OCI-LY3 (cell line): ENCODE data around the gene PARD6G.

Experiments
- CTCF ChIP-seq: fragments of 200-600, 300-600 bp; sonication (generic); IDR thresholded peaks from 2 replicates; pipeline ENCODE4 v1.5.1; 2014; ENCODE audit warnings: antibody characterized with exemption, low read length, low read depth
- EZH2phosphoT487 ChIP-seq: fragments of 200-600 bp; shearing (Covaris generic); IDR thresholded peaks from 2 replicates; pipeline ENCODE4 v1.6.1; 2018; ENCODE audit warnings: antibody characterized with exemption, mixed run types, low read depth

GRCh38 chr18:80147037-80147417, 100.3 kb downstream of the PARD6G start:
- TF ChIP-seq CTCF (no peak), EZH2phosphoT487 (no peak)
